Left cardiac atrium (tissue), 4 donors: Measurements from ENCODE around the gene SRSF3. TPM values are rescaled to one million over a fixed set of nuclear protein-coding genes. Genes with fewer than 3 reads are reported as not detected.
"Not testable (repeated sequence)": the region's sequence is repeated elsewhere in the genome, so short reads cannot be mapped to it uniquely, and the experiment has no call there.

ENCODE experiments used
- ATAC-seq, 2 donors: fragments of 200-7000 bp; cut with Tn5 transposase; one replicate each; pipeline ENCODE4 v1.9.1; 2020; ENCODE audit warnings: mild to moderate bottlenecking in 2 of 2, moderate library complexity in 2 of 2
- DNase-seq: peaks from one replicate; pipeline ENCODE4 v3.0.0-alpha.2; 2020
- intact Hi-C, 2 donors: fragments of 100-400 bp; cut with DNase I; formaldehyde crosslinking; loops; one replicate each; pipeline versions ENCODE4 v1.14.1 to v1.15.1; 2022 to 2023
- total RNA-seq, 2 donors: library from RNA; stranded (reverse); fragmentation: NEBNext Ultra II Directional; extraction: Animal tissue kit (Norgen Biotek cat#: 25700); gene quantifications; one replicate each; pipeline ENCODE4 v1.2.1, GENCODE V29; 2021
- donor health status: DM: no; HTN: yes; CAD: no.
- donor health status: DM: no; HTN: yes; CAD: no; lungs with severe emphysema.
- donor health status: DM: yes; HTN: yes; CAD: no.
- donor health status: Dilated cardiomyopathy.

Gene SRSF3
- total RNA-seq, 2 donors from 2014 or later = 128 to 201 TPM

- DNase-seq (no peak), ATAC-seq (no peak)
- intact Hi-C loops = no loop called here
These were observed 4.7 kb downstream of the SRSF3 start for GRCh38 chr6:36598739-36599318.

- intact Hi-C loops = no loop called here
- DNase-seq (peak; percentile 55), ATAC-seq (peak; percentile 27 to 28)
These were observed 5.6 kb downstream of the SRSF3 start for GRCh38 chr6:36599791-36600209.

GRCh38 chr6:36600564-36601146 lies 6.5 kb downstream of the SRSF3 start:
- intact Hi-C loops = no loop called here
- ATAC-seq = no peak

GRCh38 chr6:36601818-36602217 lies 7.7 kb downstream of the SRSF3 start:
- DNase-seq, ATAC-seq, intact Hi-C loops: not testable (repeated sequence)

More at GRCh38 chr6:36600564-36601146, 6.5 kb downstream of the SRSF3 start:
- no peak for DNase-seq

DNA sequence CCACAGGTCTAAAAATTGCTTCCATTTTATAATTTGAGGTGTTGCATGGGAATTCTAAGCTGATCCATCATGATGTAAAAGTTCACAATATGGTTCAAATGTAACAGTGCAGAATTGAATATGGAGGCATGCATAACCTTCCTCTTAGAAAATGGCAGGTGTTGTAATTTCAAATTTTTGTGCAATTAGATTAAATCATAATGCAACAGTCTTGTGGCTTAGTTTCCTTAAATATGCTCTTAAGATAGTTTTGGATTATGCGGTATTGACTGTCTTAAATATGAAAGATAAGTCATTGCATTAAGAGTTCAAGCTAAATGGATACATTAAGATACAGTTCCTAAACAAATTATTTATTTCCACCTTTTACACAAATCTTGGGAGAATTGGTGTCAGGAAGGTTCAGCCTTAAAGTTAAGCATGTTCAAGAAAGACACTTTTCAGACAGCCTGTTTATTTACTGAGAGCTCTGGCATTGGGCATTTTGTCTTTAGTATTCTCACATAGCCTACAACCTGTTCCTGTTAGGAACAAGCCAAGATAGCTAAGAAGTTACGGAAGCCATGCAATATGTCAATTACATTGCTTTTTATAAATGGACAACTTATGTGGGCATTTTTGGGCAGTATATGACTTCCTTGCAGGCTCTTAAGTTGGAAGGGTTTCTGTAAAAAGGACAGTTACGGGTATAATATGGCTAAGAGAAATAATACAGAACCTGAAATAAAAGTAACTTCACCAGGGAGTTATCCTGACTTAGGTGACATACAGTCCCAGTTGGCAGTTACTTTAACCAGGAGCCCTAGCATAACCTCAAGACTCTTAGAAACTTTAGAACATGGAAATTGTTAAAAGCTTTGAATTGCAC lies 9.3 kb downstream of the SRSF3 start:
- intact Hi-C loops = no loop called here
- ATAC-seq (no peak), DNase-seq (no peak)

DNA sequence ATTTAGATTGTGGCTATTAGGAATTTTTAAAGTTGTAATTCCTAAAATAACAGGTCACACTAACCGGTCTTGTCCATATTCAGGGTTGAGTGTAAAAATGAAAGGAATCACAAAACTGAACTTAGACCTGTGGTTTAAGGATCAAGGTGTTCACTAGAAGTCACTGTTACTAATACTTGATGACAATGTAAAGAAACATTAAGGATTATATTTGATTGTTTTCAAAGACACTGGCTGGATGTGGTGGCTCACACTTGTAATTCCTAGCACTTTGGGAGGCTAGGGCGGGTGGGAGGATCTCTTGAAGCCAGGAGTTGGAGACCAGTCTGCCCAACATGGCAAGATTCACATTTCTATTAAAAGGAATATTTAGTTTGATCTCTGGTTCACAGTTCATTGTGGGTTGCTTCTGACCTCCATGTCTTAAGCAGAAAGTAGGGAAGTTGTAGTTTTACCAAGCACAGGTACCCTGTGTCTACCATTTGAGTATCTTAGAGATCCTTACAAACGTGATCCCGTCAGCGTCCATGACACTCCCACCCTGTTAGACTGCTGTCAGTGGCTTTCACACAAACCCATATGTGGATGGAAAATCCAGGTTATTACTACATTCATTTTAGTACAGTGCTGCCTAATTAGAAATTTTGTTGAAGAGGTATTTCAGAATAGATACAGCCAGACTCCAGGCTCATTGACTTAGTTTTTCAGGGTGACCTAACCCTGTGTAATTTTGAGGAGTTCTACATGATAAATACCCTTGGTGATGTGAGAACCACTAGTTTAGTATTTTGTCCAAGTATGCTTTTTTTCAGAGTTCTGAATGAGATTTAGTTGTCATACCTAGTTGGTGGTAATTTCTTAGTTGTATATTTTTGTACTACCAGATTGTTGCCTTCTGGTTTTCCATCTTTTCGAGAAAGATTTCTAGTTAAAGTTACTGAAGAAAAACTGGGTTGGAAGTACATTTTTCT lies 10.2 kb downstream of the SRSF3 start:
- ATAC-seq (no peak), DNase-seq (no peak)
- intact Hi-C loops = no loop called here

DNA sequence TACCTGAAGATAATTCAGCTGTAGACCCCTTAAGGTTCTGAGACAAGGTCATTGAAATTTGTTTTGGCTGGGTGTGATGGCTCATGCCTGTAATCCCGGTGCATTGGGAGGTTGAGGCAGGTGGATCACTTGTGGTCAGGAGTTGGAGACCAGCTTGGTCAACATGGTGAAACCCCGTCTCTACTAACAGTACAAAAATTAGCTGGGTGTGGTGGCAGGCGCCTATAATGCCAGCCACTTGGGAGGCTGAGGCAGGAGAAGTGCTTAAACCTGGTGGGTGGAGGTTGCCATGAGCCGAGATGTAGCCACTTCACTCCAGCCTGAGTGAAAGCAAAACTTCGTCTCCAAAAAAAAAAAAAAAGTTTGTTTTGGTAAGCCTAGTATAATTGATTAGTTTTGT lies 11.0 kb downstream of the SRSF3 start:
- ATAC-seq (no peak), DNase-seq (no peak)
- intact Hi-C loops = no loop called here

DNA sequence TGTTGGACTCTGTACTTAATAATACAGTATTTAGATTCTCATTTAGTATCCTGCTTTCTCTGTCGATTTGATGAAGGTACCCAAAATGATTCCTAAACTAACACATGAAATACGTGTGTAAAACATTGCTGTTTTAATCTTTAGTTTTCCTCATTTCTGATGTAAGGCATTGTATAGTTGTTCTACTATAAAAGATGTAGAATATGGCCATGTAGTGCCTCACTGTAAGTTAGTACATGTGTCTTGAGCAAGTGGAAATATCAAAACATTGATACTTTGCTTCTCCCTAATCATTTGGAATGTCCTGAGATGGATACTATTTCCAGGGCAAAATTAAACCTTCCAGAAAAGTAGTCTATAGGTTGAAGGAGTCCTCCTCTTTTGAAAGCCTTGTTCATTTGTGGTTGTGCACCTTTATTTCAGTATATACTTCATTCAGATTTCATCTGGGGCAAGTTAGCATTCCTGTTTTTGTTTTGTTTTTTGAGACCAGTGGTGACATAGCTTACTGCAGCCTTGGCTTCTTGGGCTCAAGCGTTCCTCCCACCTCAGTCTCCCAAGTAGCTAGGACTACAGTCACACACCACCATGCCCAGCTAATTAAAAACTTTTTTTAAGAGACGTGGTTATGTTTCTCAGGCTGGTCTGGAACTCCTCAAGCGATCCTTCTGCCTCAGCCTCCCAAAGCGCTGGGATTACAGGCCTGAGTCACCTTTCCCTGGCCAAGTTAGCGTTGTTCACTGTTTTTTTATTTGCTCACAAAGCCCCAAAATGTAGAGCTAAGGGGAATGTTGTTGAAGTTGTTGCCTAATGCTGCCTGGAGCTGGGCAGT lies 11.6 kb downstream of the SRSF3 start:
- peak in 1 of 2 donors; percentile 3 for ATAC-seq
- no peak for DNase-seq
- intact Hi-C loops = no loop called here

GRCh38 chr6:36607305-36607682 lies 13.1 kb downstream of the SRSF3 start:
- DNase-seq, intact Hi-C loops, ATAC-seq: not testable (repeated sequence)

DNA sequence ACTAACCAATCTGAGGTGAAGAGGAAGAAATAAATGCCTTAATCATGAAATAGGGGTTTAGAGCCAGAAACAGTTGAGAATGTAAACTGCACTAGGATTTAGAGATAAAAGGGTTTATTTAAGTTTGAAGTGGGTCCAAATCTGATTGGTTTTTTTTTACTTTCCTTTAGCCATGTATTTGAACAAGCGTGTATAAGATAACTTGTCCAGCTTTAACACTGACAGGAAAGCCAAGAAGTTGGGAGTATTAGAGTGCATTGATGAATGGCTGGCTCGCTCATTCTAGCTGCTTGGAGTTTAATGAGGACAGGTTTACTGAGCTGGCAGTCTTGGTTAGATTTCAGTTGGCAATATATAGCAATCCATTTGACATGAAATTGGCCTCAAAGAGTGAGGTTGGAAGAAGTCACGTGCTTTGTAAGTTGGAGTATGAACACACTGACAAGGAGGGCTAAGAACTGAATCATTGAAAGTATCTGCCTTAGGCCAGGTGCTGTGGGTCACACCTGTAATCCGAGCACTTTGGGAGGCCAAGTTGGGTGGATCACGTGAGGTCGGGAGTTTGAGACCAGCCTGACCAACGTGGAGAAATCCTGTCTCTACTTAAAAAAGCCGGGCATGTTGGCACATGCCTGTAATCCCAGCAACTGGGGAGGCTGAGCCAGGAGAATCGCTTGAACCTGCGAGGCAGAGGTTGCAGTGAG lies 13.7 kb downstream of the SRSF3 start:
- ATAC-seq (no peak), DNase-seq (no peak)
- intact Hi-C loops = no loop called here

DNA sequence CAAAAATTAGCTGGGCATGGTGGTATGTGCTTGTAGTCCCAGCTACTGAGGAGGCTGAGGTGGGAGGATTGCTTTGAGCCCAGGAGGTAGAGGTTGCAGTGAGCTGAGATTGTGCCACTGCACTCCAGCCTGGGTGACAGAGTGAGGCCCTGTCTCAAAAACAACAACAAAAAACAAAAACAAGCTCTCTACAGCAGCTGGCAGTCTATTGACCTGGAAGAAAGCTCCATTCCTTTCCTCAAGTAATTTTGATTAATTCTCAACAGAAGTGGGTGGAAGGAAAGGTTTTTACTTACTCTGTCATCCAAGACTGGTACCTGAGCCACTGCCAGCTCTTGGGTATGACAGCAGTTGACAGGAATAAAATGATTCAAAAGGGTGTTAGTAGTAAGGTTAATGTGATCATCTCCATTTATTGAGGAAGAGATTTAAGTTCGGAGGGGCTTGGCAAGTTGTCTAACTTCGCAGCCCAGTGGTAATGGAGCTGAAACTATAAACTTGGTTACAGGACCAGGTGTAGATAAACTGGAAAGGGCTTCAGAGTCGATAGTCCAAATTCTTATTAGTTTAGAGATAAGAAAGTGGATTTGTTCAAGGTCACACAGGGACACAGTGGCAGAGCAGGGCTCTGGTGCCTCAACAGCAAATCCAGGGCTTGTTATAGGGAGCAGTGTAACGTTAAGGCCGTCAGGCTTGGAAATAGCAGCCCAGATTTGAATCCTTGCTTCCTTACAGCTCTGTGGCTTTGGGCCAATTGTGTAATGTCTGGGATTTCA lies 14.8 kb downstream of the SRSF3 start:
- intact Hi-C loops = no loop called here
- DNase-seq = no peak

DNA sequence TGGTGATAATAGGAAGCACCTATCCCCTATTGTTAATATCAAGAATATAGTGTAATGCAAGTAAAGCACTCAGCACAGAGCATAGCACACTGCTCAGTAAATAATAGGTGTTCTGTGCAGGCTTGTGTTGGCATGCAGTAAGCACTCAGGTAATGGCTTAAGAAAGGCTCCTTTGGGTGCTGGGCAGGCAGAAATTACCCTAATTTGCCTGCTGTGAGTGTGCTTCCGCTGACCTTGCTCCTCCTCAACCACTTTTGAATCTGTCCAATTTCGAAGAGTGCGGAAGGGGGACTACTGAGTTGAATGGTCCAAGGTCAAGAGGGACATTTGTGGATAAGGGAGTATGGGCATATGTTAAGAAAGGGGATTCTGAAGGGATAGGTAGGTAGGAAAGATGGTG lies 15.4 kb downstream of the SRSF3 start:
- ATAC-seq (peak in 1 of 2 donors; percentile 2), DNase-seq (no peak)
- intact Hi-C loops = no loop called here

More for the DNA sequence above, 14.8 kb downstream of the SRSF3 start:
- peak in 1 of 2 donors; percentile 3 for ATAC-seq

DNA sequence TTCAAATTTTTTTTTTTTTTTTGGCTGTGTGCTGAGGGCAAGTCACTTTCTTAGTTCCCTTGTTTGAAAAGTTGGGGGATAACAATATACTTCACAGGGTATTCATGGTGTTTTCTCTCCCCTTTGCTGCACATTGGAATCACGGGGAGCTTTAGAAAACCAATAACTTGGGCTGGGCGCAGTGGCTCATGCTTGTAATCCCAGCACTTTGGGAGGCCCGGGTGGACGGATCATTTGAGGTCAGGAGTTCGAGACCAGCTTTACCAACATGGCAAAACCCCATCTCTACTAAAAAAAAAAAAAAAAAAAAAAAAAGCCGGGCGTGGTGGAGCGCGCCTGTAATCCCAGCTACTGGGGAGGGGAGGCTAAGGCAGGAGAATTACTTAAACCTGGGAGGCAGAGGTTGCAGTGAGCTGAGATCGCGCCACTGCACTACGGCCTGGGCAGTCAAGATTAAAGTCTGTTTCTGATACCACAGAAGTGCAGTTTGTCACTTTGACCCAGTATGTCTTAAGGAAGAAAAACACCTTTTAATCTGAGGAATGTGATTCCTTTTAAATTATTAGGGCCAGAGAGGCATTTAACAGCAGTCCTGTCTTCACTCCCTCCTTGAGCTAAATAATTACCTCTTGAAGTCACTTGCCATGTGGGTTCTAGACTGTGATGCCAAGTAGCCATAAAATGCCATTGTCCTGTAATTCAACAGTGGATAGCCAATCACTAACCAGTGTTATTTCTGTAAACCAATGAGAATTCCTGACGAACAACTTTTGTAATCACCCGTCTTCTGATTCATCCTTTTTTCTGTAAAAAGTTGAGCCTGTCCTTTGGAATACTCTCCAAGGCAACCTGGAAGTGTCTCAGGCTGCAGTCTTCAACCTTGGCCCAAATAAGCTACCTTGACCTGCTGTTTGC lies 16.1 kb downstream of the SRSF3 start:
- ATAC-seq (no peak), DNase-seq (no peak)
- intact Hi-C loops = loop anchor here (10.0 kb wide), 2 partner anchors 145 to 405 kb away; no protein-coding TSS in a partner anchor

- intact Hi-C loops = loop anchor here (10.0 kb wide), 2 partner anchors 144 to 404 kb away; no protein-coding TSS in a partner anchor
- DNase-seq (no peak), ATAC-seq (no peak)
These were observed 16.8 kb downstream of the SRSF3 start for GRCh38 chr6:36610956-36611336.

GRCh38 chr6:36611679-36612078 lies 17.5 kb downstream of the SRSF3 start:
- ATAC-seq, DNase-seq: not testable (repeated sequence)
- intact Hi-C loops = loop anchor here (10.0 kb wide), 2 partner anchors 143 to 403 kb away; no protein-coding TSS in a partner anchor
